ENCODE measurements around the gene FKBP11.
"Not testable (repeated sequence)": the region's sequence is repeated elsewhere in the genome, so short reads cannot be mapped to it uniquely, and the experiment has no call there.

FKBP11 gene

DNA sequence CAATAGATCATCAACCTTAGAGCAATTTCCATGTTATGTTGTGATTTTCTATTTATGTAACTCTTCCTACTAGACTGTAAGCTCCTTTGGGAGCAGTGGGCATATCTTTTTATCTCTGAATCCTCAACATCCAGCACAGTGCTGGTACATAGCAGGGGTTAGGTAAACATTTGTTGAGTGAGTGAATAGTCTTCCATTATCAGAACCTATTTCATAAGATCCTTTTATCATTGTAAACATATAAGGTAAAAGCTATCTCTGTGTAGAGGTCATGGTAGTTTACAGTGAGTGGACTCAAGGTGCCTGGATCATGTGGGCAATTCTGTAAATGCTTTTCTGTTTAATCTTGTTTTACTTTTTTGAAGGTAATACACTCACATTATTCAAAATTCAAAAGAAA lies 15.1 kb downstream of the FKBP11 start:
- DNase-seq (ENCODE audit: low read depth in 4 of 4, low spot score in 1 of 4) = no peak

DNA sequence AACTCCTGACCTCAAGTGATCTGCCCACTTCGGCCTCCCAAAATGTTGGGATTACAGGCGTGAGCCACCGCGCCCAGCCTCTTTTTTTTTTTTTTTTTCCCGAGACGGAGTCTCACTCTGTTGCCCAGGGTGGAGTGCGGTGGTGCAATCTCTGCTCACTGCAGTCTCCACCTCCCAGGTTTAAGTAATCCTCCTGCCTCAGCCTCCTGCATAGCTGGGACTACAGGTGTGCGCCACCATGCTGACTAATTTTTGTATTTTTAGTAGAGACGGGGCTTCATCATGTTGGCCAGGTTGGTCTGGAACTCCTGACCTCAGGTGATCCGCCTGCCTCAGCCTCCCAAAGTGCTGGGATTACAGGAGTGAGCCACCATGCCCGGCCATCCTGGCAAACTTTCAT lies 15.6 kb downstream of the FKBP11 start:
- not testable (repeated sequence) for DNase-seq (ENCODE audit: low read depth in 4 of 4, low spot score in 1 of 4)

DNA sequence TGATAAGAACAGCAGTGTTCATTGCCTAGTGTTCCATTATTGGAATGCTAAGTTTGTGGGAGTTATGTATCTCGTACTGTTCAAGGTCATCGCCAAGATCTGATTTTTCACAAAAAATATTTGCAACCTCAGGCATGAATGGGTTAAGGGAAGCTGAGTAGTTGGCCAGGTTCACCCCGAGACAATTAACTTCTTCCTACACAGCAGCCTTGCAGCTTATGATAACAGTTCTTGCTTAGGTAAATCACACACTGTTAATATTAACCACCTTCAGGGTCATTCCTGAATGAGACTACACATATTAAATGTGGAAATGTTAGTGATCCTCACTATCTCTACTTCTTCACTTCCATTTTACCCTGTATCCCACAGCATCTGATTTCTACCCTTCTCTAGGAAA lies 18.0 kb downstream of the FKBP11 start:
- DNase-seq (ENCODE audit: low read depth in 4 of 4, low spot score in 1 of 4) = no peak

DNA sequence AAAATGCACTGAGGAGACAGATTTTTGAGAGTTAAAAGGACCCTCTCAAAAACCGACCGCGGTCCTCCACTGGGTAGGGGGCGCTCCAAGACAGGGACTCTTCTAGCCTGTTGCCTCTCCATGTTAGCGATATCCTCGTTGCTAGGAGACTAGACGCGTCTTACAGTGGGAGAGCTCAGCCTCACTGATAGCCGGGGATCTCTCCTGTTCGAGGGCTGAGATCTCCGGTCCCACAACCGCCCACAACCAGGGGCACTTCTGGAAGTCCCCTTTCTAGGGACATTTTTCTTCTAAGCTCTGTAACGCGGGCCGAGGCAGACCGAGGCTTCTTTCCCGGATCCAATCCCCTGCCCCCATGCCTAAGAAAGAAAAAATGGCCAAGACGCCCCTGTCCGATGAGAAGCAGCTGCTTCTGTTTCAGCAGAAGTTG lies 21.3 kb downstream of the FKBP11 start:
- peak; percentile 61 to 74 (median 72) for DNase-seq (ENCODE audit: low read depth in 4 of 4, low spot score in 1 of 4)

DNA sequence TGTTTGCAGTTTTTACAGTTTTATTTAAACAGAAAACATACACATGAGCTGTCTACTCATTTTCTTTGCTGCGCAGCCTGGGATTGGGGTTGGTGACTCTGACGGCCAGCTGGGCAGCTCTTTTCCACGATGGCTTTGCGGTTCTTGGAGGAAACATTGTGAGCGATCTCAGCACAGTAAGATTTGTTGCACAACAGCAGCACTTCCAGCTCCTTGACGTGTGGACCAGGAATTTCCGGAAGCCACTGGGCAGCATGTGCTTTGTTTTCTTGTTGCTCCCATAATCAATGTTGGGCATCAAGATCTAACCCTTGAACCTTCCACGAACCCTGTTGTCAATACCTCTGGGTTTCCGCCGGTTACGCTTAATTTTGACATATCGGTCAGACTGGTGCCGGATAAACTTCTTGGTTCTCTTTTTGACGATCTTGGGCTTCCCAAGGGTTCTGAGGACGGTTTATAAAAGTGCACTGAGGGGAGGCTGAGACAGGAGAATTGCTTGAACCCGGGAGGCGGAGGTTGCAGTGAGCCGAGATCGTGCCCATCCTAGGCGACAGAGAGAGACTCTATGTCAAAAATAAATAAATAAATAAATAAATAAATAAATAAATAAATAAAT lies 21.8 kb downstream of the FKBP11 start:
- DNase-seq (ENCODE audit: low read depth in 4 of 4, low spot score in 1 of 4) = no peak

DNA sequence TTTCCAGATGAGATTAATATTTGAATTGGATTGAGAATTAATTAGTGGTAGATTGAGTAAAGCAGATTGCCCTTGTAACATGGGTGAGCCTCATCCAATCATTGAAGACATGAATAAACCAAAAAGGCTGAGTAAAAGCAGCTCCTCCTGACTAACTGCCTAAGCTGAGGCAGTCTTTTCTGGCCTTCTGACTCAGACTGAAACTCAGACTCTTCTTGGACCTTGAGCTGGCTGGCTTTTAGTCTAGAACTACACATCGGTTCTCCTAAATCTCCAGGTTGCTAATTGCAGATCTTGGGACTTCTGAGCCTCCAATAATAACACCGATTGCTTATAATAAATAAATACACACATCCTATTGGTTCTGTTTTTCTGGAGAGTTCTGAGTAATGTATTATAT lies 24.0 kb downstream of the FKBP11 start:
- no peak for DNase-seq (ENCODE audit: low read depth in 4 of 4, low spot score in 1 of 4)

DNA sequence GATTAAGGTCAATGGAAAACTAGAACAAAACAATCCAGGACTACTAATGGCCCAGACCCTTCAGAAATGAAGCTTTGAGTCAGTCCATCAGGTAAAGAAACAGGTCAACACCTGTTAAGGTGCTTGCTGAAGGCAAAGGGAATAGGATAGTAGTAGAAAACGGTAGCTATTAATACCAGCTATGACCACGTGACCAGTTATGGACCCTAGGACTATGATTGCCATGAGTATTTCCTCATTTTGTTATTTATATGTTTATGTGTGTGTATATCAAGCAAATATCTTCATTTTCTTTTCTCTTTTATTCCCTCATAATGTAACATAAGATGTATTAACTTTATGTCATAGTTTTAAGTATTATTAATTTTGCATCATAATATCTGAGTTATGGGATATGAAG lies 25.6 kb downstream of the FKBP11 start:
- no peak for DNase-seq (ENCODE audit: low read depth in 4 of 4, low spot score in 1 of 4)

DNA sequence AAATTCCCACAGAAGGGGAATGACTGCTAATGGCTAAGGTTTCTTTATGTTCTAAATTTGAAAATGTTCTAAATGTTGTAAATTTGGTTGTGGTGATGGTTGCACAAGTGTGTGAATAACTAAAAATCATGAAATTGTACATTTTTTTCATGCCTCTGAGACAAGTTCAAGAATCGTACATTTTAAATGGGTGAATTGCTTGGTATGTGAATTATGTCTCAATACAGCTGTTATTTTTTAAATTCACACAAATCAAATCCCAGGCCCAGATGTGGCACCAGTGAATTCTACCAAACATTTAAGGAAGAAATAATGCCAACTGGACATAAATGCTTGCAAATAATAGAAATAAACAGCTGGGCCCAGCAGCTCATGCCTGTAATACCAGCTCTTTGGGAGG lies 31.0 kb downstream of the FKBP11 start:
- no peak for DNase-seq (ENCODE audit: low read depth in 4 of 4, low spot score in 1 of 4)

DNA sequence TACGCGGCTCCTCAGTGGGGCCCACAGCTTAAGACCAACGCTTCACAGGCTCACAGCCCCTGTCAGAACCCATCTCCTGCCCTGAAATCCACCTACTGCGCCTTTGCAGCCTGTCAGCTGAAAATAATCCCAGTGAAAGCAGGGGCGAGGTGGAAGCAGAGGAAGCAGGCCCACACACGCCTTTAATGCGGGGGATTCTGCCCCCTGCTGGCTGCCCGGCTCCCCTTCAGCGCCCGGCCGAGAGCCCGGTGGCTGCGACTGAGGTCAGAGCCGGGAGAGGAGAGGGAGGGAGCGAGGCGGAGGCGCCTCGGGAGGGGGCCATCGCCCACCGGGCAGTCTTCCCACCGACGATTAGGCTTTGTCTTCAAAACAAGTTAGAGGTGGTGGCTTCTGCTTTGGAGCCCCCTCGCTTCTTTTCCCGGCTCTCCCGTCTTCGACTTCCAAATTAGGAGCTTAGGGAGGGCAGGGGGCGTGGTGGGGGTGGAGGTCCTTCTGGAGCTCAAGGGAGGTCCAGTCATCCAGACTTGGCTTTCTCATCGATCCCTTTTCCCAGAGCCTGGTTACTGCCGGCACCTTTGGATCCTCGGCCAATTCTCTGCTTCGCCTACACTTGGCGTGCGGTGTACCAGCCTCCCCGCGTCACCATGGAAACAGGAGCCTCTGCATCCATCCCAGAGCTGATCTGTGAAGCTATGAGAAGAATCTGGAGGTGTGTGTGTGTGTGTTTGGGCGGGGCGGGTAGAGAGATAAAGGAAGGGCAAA lies 34.5 kb downstream of the FKBP11 start:
- DNase-seq (ENCODE audit: low read depth in 4 of 4, low spot score in 1 of 4) = peak; percentile 62 to 70 (median 66)

DNA sequence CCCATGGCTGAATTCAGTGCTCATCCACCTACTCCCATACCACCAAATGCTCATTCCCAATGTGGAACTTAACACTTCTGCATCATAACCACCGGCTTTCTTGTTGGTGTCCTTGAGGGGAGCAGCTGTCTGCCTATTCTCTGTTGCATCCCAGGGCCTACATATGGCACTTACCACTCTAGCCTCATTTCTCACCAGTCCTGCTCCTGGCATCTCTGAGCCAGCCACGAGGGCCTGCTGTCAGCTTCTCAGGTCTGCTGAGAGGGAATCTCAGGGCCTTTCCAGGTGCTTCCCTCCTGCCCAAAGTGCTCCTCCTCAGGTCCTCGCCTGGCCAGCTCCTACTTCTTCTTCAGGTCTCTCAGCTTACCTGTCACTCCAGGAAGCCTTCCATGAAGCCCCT lies 35.6 kb downstream of the FKBP11 start:
- no peak for DNase-seq (ENCODE audit: low read depth in 4 of 4, low spot score in 1 of 4)

DNA sequence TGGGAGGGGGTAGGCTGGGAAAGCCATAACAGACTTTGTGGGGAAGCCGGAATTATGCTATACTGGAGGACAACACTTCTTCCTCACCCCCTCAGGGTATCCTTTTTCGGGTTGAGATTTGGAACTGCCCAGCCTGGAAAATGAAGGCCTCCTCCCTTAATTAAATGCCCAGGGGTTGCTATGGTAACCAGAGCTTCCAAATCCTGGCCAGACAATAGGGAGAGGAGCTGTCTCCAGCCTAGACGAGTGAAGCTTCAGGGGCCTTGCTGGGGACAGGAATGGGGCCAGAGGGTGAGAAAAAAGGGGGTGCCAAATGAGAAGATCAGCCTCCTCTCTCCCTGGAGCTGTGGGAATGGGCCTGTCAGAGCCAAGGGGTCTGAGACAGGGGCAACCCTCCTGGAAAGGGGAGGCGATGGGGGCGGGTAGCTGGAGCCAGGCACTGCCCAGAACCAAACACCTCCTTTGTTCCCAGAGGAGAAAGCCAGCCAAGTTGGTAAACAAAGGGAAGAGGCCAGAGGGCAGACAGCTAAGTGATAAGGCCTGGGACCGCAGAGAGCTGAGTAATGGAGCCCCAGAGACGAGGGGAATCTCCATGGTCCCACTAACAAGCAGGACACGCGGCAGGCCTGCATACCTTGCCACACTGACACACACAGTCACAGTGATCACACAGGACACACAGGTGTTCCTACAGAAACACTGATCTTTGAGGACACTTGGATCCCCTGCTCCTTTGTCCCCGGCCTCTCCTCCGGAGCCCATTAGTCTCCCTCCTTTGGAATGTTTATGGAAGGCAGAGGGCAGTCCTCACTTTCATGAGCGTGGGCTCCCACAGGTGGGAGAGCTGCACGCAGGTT lies 41.8 kb downstream of the FKBP11 start:
- no peak for DNase-seq (ENCODE audit: low read depth in 4 of 4, low spot score in 1 of 4)

DNA sequence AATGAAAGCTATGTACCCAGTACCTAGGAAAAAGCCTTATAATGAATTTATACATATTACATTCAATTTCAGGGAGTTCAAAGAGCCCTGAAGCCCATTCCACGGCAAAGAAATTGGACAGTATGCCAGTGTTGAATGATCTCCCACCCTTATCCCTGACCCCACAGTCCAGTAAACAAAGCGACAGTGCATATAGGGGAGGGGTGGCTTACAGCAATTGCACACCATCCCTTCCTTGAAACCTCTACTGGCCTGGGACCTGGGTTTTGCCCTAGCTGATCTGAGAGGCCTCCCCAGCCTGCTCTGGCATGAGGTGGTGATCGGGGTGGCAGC lies 42.4 kb downstream of the FKBP11 start:
- DNase-seq (ENCODE audit: low read depth in 4 of 4, low spot score in 1 of 4) = no peak

DNA sequence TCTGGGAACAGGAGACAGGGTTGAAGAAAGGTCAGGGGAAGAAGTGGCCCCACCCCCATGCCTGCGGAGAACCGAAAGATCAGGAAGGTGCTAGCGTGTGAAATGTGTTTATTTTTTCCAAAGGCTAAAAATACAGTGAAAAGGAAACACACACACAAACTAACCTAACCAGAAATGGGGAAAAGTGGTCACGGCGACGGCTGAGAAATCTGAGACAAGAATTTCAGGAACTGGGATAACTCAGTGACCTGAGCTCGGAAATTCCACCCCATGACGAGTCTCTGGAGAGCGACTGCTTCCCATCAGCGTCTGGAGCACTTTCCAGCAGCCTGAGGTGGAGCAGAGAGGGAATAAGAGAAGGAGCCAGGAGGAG lies 43.0 kb downstream of the FKBP11 start:
- no peak for DNase-seq (ENCODE audit: low read depth in 4 of 4, low spot score in 1 of 4)

DNA sequence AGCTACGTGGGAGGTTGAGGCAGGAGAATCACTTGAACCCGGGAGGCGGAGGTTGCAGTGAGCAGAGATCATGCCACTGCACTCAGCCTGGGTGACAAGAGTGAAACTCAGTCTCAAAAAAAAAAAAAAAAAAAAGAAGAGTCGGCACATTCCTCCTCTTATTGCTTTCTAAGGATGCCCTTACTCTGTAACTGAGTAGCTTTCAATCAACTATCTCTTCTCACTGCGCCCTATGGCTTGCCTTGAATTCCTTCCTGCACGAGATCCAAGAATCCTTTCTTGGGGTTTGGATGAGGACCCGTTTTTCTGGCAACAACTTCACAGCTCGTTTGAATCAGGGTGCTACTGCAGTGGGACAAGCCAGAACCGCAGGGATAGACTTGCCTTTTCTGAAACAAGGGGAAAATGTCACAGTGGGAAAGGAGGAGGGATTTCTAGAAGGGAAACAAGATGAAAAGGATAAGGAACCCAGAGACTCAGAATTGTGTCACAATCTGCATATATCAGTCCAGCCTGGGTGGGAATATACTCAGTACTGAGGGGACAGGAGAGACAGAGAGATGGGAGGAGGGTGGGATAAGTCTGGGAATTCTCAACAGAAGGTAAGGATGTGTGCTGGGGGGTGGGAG lies 43.5 kb downstream of the FKBP11 start:
- DNase-seq (ENCODE audit: low read depth in 4 of 4, low spot score in 1 of 4) = no peak

DNA sequence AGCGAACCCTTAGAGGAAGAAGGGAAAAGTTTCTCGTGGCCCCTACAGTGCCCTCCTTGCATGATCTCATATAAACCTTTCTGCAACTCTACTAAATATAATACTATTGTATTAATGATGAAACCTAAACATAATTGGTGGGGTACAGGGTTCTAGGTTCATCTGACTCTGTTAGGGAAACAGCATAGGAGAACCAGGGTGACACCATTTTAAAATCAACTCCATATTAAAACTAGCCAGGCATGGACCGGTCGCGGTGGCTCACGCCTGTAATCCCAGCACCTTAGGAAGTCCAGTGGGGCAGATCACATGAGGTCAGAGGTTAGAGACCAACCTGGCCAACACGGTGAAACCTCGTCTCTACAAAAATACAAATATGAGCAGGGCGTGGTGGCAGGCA lies 44.6 kb downstream of the FKBP11 start:
- DNase-seq (ENCODE audit: low read depth in 4 of 4, low spot score in 1 of 4) = no peak

DNA sequence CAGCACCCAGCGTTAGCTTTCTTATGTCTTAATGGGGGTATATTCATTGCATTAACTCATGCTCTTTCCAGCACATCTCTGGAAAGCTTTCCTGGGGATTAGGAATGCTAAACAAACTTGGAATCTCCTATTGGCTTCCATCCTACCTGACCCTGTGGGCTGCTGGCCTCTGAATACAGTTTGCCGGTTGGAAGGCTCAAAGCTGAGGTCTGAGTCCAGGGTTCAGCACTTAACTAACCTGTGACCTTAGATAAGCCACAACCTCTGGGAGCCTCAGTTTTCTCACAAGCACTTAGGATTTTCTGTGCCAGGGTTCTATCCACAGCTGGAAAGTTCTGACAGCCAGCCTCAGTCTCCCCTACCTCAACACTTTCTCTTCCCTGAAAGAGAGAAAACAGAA lies 46.7 kb downstream of the FKBP11 start:
- no peak for DNase-seq (ENCODE audit: low read depth in 4 of 4, low spot score in 1 of 4)

DNA sequence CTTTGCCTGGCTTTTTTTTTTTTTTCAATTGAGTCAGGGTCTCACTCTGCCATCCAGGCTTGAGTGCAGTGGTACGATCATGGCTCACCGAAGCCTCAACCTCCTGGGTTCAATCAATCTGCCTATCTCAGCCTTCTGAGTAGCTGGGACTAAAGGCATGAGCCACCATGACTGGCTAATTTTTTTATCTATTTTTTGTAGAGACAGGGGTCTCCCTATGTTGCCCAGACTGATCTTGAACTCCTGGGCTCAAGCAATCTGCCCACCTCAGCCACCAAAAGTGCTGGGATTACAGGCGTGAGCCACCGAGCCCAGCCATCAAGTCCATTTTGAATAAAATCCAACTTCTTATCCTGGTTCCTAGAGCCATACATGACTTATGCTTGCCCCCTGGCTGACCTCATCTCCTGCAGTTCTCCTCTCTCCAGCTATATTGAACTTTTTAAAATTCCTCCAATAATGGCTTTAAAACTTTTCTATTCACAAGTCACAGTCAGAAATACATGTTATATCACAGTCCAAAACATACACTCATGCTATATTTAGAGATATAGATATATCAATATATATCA lies 49.3 kb downstream of the FKBP11 start:
- DNase-seq (ENCODE audit: low read depth in 4 of 4, low spot score in 1 of 4) = no peak

DNA sequence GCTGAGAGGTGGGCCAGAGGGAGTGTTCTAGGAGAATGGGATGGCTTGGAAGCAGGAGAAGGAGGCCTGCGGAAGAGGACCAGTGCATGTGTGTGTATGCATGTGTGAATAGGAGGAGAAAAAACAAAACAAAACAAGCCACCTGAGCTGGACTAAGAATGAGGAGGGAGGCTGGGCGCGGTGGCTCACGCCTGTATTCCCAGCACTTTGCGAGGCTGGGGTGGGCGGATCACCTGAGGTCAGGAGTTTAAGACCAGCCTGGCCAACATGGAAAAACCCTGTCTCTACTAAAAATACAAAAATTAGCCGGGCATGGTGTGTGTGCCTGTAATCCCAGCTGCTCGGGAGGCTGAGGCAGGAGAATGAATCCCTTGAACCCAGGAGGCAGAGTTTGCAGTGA lies 51.8 kb downstream of the FKBP11 start:
- not testable (repeated sequence) for DNase-seq (ENCODE audit: low read depth in 4 of 4, low spot score in 1 of 4)

DNA sequence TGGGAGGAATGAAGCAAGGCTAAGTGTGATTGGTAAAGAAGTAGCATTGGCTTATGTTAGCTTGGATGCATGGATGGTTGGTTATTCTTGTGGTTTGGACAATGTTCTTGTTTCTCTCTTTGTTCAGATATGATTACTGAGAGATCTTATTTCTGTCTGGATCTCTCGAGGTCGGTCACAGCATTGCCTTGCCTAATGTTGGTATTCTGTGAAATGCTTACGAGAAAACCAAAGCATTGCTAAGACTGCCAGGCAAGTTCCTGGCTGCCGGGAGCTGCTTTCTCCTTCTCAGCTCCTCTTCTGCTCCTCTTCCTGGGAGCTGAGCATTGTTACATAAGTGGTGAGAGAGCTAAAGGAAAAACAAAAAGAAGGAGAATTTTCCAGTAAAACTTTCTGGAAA lies 52.2 kb downstream of the FKBP11 start:
- DNase-seq (ENCODE audit: low read depth in 4 of 4, low spot score in 1 of 4) = no peak

Data from stimulated activated CD4-positive, alpha-beta T cell treated with anti-CD3 and anti-CD28 coated beads, Interleukin-1b, Interleukin-23, amount 100 ng/mL, for 24 hours (primary cell).